Measurements from ENCODE around the gene PPP1R1A.

Gene PPP1R1A

DNA sequence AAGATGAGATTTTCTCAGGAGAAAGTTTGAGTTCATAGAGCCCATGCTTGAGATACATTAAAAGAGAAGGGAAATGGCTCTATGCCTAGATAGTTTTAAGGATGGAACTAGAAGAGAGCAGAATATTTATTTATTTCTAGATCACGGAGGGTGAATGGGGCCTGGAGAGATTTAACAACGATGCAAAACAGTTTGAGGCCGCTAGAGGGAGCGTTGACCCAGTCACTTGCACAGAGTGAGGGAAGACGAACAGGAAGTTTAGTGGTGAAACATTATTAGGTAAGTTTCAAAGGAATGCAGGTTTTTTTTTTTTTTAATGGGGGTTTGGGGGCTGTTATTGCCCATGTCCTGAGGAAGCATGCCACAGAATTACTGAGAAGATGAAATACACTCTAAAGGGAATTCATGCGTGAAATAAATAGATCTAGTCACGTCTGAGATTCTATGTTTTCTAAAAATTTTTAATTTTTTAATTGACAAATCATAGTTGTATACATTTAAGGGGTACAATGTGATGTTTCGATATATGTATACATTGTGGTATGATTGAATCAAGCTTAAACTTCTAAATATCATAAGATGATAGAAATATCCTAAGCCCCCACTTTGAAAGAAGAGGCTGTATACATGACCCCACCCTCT, 14.8 kb upstream of the PPP1R1A start:
- DNase-seq: peak; percentile 49

DNA sequence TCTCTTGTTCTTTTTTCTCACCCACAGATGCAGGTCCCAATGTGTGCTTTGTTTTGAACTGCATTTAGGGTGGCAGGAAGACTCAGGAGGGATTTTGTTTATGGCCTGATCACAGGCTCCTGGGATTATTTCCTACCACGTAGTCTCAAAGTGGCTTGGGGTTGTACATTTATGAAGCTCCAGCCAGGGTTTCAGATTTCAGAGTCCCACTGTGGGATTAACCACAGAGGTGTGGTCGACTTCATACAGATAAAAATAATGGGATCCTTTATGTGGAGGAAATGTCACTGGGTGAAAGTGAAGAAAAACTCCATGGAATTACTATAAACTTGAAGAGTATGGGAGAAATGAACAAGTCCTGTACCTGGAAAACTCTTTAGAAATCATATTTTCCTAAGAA, 14.2 kb upstream of the PPP1R1A start:
- DNase-seq: no peak

DNA sequence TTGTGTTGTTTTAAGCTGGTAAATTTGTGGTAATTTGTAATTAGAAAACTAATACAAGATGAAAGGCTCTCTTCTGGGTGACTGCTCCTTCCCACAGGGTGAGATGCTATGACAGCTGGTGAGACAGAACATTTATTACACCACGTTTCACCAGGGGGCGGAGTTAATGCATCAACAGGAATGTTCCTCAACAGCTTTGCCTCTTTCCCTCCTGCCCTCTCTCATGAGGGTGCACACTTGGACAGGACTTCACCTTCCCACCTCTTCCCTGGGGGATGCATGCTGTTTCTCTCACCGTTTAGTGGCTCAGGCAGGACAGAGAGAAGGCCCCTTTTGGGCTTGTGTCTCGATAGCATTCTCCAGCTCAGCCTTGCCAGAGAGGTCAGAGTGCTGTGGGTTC, 13.4 kb upstream of the PPP1R1A start:
- no peak for DNase-seq

DNA sequence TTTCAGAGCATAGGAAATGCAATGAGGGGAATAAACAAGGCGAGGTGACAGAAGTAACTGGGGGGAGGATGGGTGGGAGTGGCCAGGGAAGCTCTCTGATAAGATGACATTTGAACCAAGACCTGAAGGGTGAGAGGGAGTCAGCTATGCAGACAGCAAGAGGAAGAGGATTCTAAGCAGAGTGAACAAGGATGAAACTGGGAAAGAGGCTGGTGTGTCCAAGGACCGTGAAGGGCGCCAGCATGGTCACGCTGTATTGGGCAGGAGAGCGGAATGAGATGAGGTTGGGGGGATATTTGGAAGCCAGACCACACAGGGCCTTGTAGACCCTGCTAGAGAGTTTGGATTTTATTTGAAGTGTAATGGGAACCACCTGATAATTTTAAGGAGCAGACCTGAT, 10.5 kb upstream of the PPP1R1A start:
- no peak for DNase-seq

DNA sequence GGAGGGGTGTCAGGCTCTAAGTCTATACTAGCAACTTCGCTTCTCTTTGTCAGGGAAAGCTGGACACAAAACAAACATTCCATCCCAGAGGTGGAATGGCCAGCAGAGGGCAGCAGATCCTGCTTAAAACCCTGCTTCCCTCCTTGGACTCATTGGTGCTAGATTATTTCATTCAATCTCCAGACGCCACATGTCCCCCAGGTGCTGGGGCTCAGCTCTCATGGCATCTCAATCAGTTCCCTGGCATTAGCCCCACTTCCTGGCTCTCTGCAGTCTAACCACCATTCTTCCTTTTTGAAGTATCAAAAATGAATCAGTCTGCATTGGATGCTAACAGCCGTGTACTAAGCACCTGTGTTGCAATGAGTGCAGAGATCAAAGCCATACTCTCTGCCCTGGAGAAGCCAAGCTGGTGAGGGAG, 8.1 kb upstream of the PPP1R1A start:
- peak; percentile 19 for DNase-seq

DNA sequence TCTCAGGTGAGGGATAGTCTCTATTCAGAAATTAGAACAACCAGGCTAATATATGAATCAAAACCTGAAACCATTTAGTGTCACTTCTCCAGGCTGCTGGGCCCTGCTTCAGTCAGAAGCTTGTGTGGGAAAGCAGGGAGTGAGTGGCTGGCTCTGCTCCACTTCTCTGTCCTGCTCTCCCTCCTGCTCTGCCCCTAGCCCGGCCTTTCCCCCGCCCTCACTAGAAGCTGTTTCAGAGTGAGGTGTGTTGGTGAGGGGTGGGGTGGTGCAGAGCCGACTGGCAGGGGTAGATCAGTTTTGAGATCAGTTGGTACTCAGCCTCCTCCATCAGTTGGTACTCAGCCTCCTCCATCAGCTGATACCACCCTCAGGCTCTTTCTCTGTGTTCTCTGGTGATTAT, 7.0 kb upstream of the PPP1R1A start:
- DNase-seq: no peak

DNA sequence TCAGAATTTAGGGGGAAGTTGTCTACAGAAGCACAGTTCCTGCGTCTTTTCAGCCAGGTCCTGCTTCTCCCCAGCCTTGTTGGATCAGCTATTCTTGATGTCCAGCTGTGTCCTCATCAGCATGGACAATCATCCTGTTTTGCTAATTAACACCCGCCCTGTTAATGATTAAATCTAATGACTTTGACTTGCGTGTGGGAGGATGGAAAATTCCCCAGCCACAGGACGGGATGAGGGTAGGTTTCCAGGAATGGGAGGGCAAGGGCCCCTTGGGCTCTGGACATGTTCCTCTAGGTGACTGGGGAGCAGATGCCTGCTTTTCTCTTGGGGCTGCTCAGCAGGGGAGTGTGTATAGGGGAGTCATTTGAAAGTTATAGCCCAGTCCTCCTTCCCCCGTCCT, 5.3 kb upstream of the PPP1R1A start:
- no peak for DNase-seq

DNA sequence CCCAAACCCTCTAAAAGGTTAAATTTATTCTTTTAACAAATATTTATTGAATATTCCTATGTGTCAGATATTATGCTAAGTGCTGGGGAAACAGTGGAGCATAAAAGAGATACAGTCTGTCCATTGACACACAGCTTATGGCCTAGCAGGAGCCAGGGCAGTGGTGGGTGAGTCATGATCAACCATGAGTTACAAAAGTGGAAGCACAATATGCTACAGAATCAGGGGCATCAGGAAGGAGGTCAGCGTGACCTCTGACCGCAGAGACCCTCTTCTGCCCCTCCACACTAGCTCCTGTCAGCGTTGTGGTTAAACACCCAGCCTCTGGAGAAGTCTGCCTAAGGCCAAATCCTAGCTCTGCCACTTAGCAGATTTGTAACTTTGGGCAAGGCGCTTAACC, 4.7 kb upstream of the PPP1R1A start:
- no peak for DNase-seq

DNA sequence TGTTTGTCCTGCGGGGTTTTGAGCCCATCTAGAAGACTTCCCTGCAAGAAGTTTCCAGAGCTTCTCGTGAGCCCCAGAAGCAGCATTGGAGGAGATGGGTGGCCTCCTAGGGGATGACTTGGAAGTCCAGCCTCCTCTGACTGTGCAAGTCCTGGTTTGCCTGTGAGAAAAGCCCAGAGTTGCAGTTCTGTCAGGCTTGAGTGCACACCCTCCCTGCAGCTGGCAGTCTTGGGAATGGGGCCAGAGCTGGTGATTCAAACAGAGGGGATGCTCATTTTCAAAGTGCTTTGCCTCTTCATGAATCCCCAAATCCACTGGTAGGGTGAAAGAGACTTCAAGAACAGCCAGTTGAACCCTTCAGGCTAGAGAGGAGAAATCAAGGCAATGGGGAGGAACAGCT, 3.9 kb upstream of the PPP1R1A start:
- DNase-seq: no peak

DNA sequence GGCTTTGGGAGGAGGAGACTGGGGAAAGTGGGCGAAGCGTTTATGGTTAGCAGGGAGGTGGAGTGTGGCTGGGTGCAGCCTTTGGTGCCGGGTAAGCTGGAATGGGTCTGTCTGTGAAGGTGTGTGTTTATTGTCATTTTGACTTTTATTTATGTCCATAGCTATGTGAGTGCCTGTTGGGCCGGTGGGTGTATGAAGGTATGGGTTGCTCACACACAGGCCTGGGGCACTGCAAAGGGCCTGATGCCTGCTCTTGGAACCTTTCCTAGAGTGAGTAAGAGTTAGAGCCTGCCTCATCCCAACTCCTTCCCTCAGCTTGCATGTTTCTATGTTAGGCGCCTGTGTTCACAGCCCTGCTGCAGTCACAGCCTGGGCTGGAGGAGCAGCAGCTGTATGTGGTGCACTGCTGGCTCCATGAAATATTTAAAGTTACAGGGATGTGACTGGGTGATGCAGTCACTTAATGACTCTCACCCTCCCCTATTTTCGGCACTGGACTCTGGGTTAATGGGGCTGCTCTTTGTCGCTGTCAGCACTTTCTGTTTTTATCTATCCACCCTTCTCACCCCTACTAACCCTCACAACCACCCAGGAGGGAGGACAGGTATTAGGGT, 2.6 kb upstream of the PPP1R1A start:
- no peak for DNase-seq

DNA sequence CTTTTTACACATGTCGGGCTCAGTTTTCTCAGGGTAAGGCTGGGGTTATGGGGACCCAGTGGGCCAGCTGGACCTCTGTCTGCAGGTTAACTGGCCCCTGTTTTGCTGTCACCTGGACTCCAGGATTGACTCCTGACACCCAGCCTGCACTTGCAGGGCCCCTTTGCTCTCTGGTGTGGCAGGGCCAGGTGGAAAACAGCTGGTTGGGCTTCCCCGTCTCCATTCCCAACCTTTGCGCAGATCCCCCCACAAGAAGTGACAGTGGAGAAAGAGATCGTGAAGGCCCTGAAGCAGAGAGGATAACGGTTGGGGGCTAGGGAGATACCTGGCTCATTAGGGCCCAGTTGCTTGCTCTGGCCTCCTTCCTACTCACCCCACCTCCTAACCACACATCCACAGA, 1.5 kb upstream of the PPP1R1A start:
- DNase-seq: no peak

DNA sequence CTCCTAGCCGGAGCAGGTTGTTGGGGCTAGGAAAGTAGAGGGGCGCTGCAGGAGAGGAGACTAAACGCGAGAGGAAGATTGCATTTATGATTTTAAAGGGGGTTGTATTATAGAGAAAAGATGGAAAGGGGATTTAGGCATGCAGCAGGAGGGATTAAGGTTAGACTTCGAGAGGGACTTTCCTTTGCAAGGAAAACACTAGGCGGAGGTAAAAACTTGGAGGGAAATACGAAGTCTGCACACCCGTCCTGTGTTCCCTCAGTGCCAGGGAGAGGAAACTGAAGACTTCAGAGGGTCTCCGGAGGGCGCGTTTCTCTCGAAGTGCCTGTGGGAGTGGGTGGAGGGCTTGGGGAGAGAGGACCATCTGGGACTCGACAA, 420 bp upstream of the PPP1R1A start:
- no peak for DNase-seq

DNA sequence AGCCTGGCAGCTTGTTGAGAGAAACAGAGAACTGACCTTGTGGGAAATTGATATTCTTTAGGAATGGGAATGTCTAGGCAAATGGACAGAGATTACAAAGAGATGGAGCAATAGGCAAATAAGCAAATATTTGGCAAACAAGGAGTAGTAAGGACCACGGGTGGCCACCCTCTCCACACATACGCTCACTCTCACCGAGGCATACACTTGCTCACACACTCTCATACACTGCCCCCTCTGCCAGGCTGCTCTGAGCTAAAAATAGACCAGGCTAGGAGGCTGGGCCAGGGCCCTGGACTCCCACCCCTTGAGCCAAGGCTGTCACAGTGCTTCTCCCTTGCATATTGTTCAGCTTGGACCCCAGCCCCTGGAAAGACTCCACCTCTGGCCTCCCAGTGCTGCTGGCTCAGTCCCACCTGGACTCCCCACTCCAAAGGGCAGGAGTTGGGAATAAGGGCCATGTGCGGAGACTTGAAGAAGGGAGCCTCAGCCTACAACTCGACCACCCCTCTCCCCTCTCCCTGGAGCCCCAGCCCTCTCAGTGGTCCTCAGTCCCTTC, 1.1 kb downstream of the PPP1R1A start:
- no peak for DNase-seq

DNA sequence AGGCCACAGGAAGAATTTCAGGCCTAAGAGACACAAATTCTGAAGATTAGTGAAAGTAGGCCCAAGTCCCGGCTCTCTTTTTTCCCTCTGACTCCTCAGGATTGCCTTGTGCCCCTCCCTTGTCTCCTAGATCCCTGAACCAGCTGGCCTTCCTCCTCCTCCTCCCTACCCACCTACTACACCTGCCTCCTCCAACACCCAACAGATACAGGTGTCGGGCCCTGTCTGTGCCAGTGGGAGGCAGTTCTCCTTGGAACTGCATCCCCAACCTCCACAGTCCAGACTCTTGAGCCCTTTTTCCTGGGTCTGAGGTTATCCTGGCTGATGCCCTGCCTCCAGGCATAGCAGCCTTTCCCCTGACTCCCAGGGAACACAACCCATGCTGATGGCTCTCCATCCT, 1.8 kb downstream of the PPP1R1A start:
- no peak for DNase-seq

DNA sequence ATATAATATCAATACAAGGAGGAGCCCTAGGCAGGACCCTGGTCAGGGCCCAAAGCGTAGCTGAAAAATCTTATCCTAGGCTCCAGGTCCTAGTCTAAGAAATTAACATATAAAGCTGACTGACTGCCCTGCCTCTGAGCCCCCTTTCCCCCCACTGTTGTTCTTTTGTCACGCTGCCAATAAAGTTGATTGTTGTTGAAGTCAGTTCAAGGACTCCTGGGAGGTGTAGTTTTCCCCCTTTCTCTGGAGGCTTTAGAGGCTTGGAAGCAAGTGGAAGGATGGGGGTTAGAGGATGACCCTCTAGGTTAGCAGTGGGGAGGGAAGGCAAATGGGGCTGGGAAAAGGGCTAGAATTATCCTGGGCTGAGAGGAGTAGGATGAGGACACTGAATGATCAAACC, 3.2 kb downstream of the PPP1R1A start:
- no peak for DNase-seq

DNA sequence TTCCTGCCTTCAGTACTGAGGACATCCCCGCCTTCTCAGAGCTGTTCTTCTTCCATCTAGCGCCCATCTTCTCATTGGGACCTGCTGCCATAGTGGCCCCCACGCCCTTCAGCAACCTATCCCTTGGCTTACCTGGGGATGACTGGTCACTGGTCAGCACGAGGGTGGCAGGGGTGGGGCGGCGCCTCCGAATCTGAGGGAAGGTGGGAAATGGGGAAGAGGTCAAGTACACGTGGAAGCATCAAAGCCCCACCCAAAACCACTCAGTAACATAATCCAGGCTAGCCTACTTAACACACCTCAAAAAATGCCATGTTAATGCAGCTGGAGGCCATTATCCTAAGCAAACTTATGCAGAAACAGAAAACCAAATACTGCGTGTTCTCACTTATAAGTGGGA, 4.3 kb downstream of the PPP1R1A start:
- no peak for DNase-seq

DNA sequence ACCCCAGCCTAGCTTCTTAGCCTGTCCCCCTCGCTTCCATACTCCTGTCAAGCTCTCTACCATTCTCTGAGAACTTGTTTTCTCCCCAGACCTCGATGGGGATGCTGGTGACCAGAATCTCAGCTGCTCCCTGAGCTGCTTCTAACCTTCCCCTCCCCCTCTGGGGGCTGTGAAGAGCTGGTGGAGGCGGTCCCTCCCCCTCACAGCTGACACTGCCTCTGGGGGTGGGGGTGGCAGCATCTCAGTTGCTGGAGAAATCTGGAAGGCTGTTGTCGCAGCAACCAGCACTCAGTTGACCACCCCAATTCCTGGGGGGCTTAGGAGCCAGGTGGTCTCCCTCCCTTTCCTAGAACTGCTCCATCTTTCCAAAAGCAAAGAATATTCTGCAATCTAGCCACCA, 4.7 kb downstream of the PPP1R1A start:
- DNase-seq: no peak

DNA sequence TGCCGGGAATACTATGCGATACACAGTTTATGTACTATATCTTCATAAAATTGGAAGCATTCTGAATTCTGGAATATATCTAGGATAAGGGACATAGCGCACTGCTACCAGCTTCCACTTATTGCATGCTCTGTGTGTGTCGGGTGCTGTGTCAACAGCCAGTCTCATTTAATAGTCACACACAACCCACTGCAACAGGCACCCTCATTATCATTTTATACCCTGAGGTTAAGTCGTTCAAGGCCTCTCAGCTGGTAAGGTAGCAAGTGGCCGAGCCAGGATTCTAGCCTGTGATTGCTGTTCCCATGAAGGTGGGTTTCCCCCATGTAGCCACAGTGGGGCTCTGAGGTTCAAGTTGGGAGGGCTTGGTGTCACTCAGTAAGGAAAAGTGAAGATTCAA, 7.0 kb downstream of the PPP1R1A start:
- no peak for DNase-seq

DNA sequence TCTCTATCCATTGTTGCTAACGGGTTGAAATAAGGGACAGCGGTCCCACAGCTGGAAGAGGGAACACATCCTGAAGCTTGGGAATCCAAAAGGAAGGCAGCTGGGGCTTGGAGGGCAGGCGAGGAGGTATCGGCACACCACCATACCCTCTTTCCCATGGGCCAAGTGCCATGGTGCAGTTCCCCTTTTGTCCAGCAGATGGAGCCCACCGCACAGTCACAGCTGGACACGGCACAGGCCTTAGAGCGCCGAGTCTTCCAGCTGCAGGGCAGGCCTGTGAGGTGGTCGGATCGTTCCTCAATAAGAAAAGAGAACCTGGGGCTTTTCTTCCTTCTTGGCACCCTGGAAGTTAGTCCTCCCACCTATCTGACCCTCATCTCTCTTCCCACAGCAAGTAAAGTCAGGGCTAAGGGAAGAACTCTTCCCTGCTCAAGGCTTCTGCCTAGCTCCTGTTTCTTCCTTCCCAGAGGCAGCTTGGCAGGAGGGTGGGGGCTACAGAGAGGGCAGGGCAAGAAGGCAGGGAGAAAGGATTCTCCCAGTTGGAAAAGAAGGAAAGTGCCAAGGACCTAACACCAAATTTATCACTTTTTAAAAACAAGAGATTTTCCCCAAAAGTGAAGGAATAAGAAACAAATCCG, 8.6 kb downstream of the PPP1R1A start:
- peak; percentile 70 for DNase-seq

DNA sequence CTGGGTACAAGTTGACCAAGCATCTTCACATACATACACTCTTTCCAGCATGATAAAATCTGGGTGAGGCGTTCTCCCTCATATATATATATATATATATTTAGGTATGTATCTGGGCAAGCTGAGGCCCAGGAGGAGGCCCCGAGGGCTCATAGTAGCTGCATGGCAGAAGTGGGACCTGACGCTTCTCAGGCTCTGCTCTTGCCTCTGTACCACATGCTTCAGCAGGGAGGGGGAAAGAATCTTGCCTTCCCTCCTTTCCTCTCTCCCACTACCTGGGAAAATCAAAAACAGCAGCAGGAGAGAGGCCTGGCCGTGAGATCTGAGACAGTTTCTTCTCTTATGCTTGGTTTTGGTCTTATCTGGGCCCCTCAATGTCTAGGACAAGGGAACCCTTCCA, 9.2 kb downstream of the PPP1R1A start:
- no peak for DNase-seq

DNA sequence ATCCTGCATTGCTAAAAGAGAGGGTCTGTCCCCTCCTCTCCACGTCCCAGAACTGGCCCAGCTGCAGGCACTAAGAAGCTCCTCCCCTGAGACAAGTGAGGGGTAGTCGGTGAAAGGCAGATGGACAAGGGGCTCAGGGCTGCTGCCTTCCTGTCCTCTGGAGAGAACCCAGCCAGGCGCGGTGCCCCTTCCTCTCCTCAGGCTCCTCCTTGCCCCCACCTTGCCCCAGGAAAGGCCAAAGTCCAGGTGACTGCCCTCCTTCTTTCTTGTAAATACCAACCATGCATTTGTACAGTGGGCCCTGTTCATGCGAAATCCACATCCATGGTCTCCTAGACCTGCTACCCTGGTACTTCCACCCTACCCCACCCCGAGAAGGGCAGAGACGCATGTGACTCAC, 9.7 kb downstream of the PPP1R1A start:
- DNase-seq: no peak

DNA sequence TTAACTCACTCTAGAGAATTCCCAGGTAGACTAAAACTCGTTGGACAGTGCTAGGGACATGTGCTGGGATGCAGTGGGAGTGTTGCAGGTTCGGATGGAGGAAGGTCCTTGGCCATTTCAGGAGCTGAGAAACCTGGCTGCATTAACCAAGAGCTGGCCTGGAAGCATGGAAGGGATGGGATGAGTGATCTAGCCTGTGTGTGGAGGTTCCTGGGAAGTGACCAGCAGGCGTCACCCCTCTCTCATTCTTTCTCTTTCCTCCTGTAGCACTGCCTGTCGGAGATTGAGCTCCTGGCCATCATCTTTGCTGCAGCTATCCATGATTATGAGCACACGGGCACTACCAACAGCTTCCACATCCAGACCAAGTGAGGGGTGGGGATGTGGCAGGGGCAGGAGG, 15.6 kb downstream of the PPP1R1A start:
- DNase-seq: no peak

DNA sequence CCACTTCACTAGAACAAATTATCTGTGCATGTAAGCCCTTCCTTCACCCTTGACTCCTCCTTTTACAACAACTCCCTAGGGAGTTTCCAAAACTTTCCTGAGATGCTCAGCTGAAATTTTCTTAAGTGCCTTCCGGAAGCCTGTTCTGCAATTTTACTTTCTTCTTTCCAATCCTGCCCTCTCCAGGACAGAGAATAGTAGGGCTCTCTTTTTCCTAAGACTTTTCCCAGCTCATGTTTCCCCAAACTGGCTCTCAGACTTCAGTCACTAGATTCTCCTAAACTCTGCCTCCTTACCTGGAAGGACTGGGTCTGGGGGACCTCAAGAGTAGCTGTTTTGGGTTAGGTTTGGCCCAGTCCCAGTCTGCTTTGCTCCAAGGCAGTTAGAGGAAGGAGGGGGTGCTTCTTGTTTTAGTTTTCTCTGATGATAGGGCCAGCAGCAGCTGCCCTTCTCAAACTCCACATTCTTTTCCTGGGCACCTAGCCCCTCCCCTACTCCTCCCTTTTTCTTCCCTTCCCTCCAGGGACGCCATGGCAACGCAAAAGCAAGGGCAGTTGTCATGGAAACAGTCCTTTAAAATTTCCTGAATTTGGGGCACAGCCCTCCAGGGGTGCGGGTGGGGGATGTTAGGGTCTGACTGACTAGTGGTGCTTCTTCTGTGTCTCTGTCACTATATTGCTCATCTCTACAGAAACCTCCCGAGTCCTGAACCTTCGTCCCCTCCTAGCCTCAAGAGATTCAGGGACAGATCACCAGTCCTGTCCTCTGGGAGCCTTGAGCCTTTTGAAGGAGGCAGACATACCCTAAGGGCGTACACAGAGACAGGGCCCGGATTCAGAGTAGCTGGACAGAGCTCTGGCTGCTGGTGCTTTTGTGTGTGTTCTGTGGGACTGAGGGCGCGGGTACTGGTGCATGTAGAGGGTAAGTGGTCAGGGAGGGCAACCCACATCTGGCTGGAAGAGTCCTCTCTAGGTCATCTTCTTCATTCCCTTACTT, 17.0 kb downstream of the PPP1R1A start:
- no peak for DNase-seq
